B cell (primary cell): ENCODE measurements around the gene SEPTIN5.

ENCODE experiments used
- EZH2 ChIP-seq: IDR thresholded peaks from 2 replicates; pipeline ENCODE4 v1.6.1; 2012; ENCODE audit warnings: borderline replicate concordance, low read depth, mild to moderate bottlenecking, moderate library complexity, low read length; ENCODE audit not compliant: insufficient read depth, poor library complexity, severe bottlenecking
- TF ChIP-seq, protein P1 (sequence below): fragments of 200-600 bp; IDR thresholded peaks from one replicate; pipeline ENCODE4 v1.8.0; 2022; ENCODE audit warnings: antibody characterized with exemption, mild to moderate bottlenecking

DNA sequence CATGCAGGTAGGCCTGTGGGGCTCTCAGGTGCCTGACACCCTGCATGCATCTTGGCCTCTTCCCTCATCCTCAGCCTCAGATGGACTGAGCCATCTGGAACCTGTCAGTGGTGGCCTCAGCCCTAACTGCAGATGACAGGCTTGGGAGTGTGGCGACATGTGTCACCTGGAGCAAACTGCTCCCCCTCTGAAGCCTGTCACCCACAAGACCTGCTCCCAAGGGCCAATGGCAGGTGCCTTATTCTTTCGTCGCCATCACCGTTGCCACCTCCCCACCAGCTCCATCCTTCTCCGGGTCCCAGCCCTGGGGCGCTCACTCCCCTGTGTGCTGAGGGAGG is 3.6 kb upstream of the SEPTIN5 start:
- TF ChIP-seq, protein P1, sequence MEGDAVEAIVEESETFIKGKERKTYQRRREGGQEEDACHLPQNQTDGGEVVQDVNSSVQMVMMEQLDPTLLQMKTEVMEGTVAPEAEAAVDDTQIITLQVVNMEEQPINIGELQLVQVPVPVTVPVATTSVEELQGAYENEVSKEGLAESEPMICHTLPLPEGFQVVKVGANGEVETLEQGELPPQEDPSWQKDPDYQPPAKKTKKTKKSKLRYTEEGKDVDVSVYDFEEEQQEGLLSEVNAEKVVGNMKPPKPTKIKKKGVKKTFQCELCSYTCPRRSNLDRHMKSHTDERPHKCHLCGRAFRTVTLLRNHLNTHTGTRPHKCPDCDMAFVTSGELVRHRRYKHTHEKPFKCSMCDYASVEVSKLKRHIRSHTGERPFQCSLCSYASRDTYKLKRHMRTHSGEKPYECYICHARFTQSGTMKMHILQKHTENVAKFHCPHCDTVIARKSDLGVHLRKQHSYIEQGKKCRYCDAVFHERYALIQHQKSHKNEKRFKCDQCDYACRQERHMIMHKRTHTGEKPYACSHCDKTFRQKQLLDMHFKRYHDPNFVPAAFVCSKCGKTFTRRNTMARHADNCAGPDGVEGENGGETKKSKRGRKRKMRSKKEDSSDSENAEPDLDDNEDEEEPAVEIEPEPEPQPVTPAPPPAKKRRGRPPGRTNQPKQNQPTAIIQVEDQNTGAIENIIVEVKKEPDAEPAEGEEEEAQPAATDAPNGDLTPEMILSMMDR, result no peak
- no peak for TF ChIP-seq EZH2
